Head of caudate nucleus (tissue), 42 donors: ENCODE measurements around the gene NLRP3.
"Not testable (repeated sequence)": the region's sequence is repeated elsewhere in the genome, so short reads cannot be mapped to it uniquely, and the experiment has no call there.

Experiments used
- DNase-seq, 42 donors: peaks; one replicate each; pipeline versions ENCODE4 v3.0.0 to v3.0.0-alpha.2; 2020 to 2021; ENCODE audit warnings: mixed read lengths in 7 of 42
- intact Hi-C: fragments of 100-400 bp; cut with DNase I; formaldehyde crosslinking; loops from one replicate; pipeline ENCODE4 v1.15.0; 2022

Gene NLRP3

GRCh38 chr1:247415423-247416361 lies at the start of gene NLRP3:
NLRP3 (plus strand) TSS chr1:247416173; CDS start chr1:247418801, 2,628 bp downstream.
- DNase-seq: peak in 25 of 42 donors; percentile 19 to 63 (median 39)
- intact Hi-C loops: no loop called here

- intact Hi-C loops, DNase-seq: not testable (repeated sequence)
Measured at GRCh38 chr1:247366345-247366744, 49.6 kb upstream of the NLRP3 start.

GRCh38 chr1:247366926-247367645 lies 48.9 kb upstream of the NLRP3 start:
- no peak for DNase-seq
- intact Hi-C loops: no loop called here

GRCh38 chr1:247367786-247368422 lies 48.1 kb upstream of the NLRP3 start:
- no peak for DNase-seq
- intact Hi-C loops: no loop called here

- intact Hi-C loops: no loop called here
- DNase-seq: no peak
Measured at GRCh38 chr1:247368490-247369145, 47.4 kb upstream of the NLRP3 start.

- peak in 11 of 42 donors; percentile 18 to 65 (median 37) for DNase-seq
- intact Hi-C loops: loop anchor here (5.0 kb wide), 1 partner anchor 116 kb away; no protein-coding TSS in a partner anchor
Measured at GRCh38 chr1:247370786-247371732, 44.9 kb upstream of the NLRP3 start.

GRCh38 chr1:247371801-247372259 lies 44.1 kb upstream of the NLRP3 start:
- no peak for DNase-seq
- intact Hi-C loops: loop anchor here (5.0 kb wide), 1 partner anchor 115 kb away; no protein-coding TSS in a partner anchor

GRCh38 chr1:247373721-247374141 lies 42.2 kb upstream of the NLRP3 start:
- intact Hi-C loops: loop anchor here (5.0 kb wide), 1 partner anchor 114 kb away; no protein-coding TSS in a partner anchor
- DNase-seq: peak in 35 of 42 donors; percentile 20 to 85 (median 44)

GRCh38 chr1:247374651-247375334 lies 41.2 kb upstream of the NLRP3 start:
- DNase-seq: not testable (repeated sequence)
- intact Hi-C loops: loop anchor here (5.0 kb wide), 1 partner anchor 113 kb away; no protein-coding TSS in a partner anchor

- no peak for DNase-seq
- intact Hi-C loops: no loop called here
Measured at GRCh38 chr1:247375747-247376146, 40.2 kb upstream of the NLRP3 start.

- DNase-seq: no peak
- intact Hi-C loops: no loop called here
Measured at GRCh38 chr1:247376659-247377058, 39.3 kb upstream of the NLRP3 start.

- intact Hi-C loops, DNase-seq: not testable (repeated sequence)
Measured at GRCh38 chr1:247377656-247378055, 38.3 kb upstream of the NLRP3 start.

GRCh38 chr1:247378334-247379073 lies 37.5 kb upstream of the NLRP3 start:
- intact Hi-C loops: no loop called here
- no peak for DNase-seq

- intact Hi-C loops: no loop called here
- DNase-seq: no peak
Measured at GRCh38 chr1:247385283-247385682, 30.7 kb upstream of the NLRP3 start.

GRCh38 chr1:247386217-247386616 lies 29.8 kb upstream of the NLRP3 start:
- intact Hi-C loops: no loop called here
- DNase-seq: peak in 1 of 42 donors; percentile 12

- DNase-seq: peak in 9 of 42 donors; percentile 15 to 56 (median 27)
- intact Hi-C loops: no loop called here
Measured at GRCh38 chr1:247386687-247387086, 29.3 kb upstream of the NLRP3 start.
